Chondrocyte (in vitro differentiated cells): Measurements from ENCODE around the gene PPP2R5E. TPM values are rescaled to one million over a fixed set of nuclear protein-coding genes. Genes with fewer than 3 reads are reported as not detected.

Experiments
- DNase-seq: peaks from one replicate; pipeline ENCODE4 v3.0.0; 2021; ENCODE audit warnings: mixed read lengths, low spot score
- H3K27ac Mint-ChIP-seq: one replicate; pipeline ENCODE4 v1.8.0; 2021; ENCODE audit warnings: mild to moderate bottlenecking, moderate library complexity, mixed read lengths; ENCODE audit not compliant: unreplicated experiment
- H3K27me3 Mint-ChIP-seq: 2 replicates; pipeline ENCODE4 v1.8.0; 2021; ENCODE audit warnings: low read depth, mixed read lengths
- H3K36me3 Mint-ChIP-seq: 2 replicates; pipeline ENCODE4 v1.8.0; 2021; ENCODE audit warnings: low read depth, mixed read lengths
- H3K4me1 Mint-ChIP-seq: 2 replicates; pipeline ENCODE4 v1.8.0; 2021; ENCODE audit warnings: low read depth, mild to moderate bottlenecking, mixed read lengths
- H3K4me3 Mint-ChIP-seq: one replicate; pipeline ENCODE4 v1.8.0; 2021; ENCODE audit warnings: mild to moderate bottlenecking, moderate library complexity, mixed read lengths; ENCODE audit not compliant: unreplicated experiment
- H3K9me3 Mint-ChIP-seq: 2 replicates; pipeline ENCODE4 v1.8.0; 2021; ENCODE audit warnings: low read depth, mixed read lengths
- total RNA-seq: library from RNA; stranded (reverse); gene quantifications from 3 replicates; pipeline ENCODE4 v1.2.1, GENCODE V29; 2021
- TF ChIP-seq, protein P1 (sequence below): fragments of 200-600 bp; sonication (generic); IDR thresholded peaks from 2 replicates; pipeline ENCODE4 v1.5.0; 2021; ENCODE audit warnings: antibody characterized with exemption, mild to moderate bottlenecking, moderate library complexity

PPP2R5E gene
- total RNA-seq, 1 donor from 2014 or later, result 43.3 TPM

- Mint-ChIP-seq H3K4me3 (no peak overlapping the region), H3K36me3 (peaks cover 4% of the 10 kb centered on the region), H3K9me3 (no peaks in the 10 kb centered on the region), H3K27me3 (no peaks in the 10 kb centered on the region), H3K4me1 (no peaks in the 10 kb centered on the region), H3K27ac (no peak overlapping the region)
- no peak for DNase-seq
- TF ChIP-seq, protein P1, sequence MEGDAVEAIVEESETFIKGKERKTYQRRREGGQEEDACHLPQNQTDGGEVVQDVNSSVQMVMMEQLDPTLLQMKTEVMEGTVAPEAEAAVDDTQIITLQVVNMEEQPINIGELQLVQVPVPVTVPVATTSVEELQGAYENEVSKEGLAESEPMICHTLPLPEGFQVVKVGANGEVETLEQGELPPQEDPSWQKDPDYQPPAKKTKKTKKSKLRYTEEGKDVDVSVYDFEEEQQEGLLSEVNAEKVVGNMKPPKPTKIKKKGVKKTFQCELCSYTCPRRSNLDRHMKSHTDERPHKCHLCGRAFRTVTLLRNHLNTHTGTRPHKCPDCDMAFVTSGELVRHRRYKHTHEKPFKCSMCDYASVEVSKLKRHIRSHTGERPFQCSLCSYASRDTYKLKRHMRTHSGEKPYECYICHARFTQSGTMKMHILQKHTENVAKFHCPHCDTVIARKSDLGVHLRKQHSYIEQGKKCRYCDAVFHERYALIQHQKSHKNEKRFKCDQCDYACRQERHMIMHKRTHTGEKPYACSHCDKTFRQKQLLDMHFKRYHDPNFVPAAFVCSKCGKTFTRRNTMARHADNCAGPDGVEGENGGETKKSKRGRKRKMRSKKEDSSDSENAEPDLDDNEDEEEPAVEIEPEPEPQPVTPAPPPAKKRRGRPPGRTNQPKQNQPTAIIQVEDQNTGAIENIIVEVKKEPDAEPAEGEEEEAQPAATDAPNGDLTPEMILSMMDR, result no peak
Measured at GRCh38 chr14:63404906-63405305, 138.3 kb downstream of the PPP2R5E start.

DNA sequence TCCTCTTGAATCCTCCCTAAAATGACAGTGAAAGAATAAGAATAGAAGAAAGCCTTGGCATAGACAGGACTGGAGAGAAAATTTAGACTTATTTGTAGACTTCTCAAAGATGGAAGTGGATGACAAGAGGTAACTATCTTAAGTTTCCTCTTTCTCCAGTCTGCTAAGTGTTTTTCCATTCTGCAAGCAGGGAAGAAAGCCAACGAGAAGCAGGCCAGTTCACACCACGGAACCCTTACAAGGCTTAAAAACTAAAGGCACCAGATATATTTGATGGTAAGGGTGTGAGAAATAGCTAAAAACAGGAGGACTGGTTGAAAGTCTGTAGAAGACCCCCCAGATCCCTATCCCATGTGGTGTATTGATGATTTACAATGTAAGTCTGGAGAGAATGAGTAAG, 141.5 kb downstream of the PPP2R5E start:
- Mint-ChIP-seq H3K4me3 (no peak overlapping the region), H3K4me1 (no peaks in the 10 kb centered on the region), H3K9me3 (no peaks in the 10 kb centered on the region), H3K36me3 (peaks cover 13% of the 10 kb centered on the region), H3K27me3 (no peaks in the 10 kb centered on the region), H3K27ac (no peak overlapping the region)
- TF ChIP-seq, protein P1, result no peak
- no peak for DNase-seq

GRCh38 chr14:63398952-63399351, 144.2 kb downstream of the PPP2R5E start:
- Mint-ChIP-seq H3K9me3 (no peaks in the 10 kb centered on the region), H3K27me3 (no peaks in the 10 kb centered on the region), H3K4me1 (peaks cover 5% of the 10 kb centered on the region), H3K27ac (no peak overlapping the region), H3K36me3 (peaks cover 19% of the 10 kb centered on the region), H3K4me3 (no peak overlapping the region)
- no peak for DNase-seq
- TF ChIP-seq, protein P1, result no peak

- no peak for DNase-seq
- H3K9me3 Mint-ChIP-seq, result no peaks in the 10 kb centered on the region
- TF ChIP-seq, protein P1, result no peak
- H3K27me3 Mint-ChIP-seq, result no peaks in the 10 kb centered on the region
- peaks cover 5% of the 10 kb centered on the region for H3K4me1 Mint-ChIP-seq
- no peak overlapping the region for H3K27ac Mint-ChIP-seq
- no peak overlapping the region for H3K4me3 Mint-ChIP-seq
- peaks cover 24% of the 10 kb centered on the region for H3K36me3 Mint-ChIP-seq
Measured at GRCh38 chr14:63394841-63395240, 148.3 kb downstream of the PPP2R5E start.

DNA sequence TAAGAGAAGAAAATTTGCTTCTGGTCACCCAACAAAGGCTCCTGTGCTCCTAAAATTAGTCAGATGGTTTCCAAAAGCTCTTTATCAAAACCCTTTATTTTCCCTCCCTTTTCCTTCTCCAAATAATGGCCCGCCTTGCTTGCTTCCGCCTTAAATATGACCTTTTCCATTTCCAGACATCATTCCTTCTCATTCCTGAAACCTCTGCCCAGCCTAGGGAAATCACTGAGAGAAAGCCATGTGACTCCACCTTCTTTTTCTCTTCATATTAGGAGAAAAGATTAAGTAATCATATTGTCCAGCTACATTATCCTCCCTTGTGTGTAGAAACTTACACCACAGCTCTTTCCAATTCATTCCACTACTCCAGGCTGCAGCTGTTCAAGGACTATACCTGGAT, 148.7 kb downstream of the PPP2R5E start:
- Mint-ChIP-seq H3K4me1 (peaks cover 5% of the 10 kb centered on the region), H3K4me3 (no peak overlapping the region), H3K27ac (no peak overlapping the region), H3K9me3 (no peaks in the 10 kb centered on the region), H3K27me3 (no peaks in the 10 kb centered on the region), H3K36me3 (peaks cover 21% of the 10 kb centered on the region)
- no peak for DNase-seq
- TF ChIP-seq, protein P1, result no peak
